NCI-H510A treated with DMSO at 0.1 percent for 48 hours (cell line): Measurements from ENCODE around the gene HYI.

ENCODE experiments used
- DNase-seq: peaks from one replicate; lab custom pipeline; 2025; lab: John Stamatoyannopoulos, UW

The HYI gene

DNA sequence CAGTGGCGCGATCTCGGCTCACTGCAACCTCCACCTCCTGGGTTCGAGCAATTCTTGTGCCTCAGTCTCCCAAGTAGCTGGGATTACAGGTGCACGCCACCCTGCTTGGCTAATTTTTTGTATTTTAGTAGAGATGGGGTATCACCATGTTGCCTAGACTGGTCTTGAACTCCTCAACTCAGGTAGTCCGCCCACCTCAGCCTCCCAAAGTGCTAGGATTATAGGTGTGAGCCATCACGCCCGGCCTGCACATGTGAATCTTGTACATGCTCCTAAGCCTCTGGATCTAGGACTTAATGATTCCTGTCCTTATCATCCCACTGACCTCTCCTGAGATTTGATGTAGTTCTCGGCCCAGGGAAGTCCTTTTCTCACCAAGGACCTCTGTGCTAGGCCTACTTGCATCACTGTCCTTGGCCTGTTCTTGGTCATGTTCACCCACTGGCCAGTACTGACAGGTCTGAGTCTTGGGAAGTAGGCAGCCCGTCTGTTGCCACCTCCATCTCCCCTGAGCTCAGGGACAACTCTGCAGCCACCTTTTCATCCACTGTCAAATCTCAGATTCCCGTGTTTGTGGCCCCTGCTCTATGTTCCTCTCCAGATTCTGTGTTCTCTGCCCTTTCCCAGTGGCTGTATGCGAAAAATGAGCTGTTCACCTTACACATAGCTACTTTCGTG lies 9.4 kb downstream of the HYI start:
- no peak for DNase-seq

DNA sequence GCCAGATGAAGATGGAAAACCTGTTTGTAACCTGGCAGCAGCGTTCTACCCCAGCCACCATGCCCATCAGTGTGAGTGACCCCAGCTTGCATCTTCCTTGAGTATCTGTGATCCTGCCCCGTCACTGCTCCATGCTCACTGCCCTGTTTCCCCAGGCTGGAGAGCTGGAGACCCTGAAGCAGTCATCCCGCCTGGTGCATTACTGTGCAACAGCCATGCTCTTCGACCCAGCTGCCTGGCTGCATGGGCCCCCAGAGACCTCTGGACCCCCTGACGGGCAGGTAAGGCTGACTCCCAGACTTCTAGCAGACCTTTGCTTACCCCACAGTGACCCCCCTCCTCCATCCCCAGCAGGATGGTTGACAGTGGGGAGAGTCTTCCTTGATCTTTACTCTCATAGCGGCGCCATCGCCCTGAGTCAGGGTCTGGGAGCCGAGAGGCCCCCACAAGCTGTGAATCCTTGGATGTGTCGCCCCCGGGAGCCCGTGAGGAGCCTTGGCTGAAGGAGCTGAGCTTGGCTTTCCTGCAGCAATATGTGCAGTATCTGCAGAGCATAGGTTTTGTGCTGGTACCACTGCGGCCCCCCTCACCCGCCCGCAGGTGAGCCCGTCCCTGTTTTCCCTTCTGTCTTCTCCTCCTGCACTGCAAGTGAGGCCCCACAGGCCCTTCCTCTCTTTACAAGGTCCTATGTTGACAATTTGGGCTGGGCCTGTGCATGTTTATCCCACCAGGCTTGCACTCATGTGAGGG lies 10.4 kb downstream of the HYI start:
- DNase-seq: no peak

DNA sequence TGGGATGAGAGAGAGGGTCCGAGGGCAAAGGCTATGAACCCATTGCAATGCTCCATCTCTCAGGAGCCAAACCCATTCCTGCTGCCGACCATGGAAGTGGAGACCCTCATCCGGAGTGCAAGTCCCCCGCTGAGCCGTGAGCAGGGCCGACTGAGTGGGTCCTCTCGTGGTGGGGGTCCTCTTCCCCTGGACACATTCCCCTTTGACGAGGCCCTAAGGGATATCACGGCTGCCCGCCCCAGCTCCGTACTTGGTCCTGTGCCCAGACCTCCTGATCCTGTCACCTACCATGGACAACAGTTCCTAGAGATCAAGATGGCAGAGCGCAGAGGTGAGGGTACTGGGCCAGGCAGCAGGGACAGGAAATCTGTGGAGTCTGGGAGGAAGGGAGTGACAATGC lies 11.0 kb downstream of the HYI start:
- no peak for DNase-seq

DNA sequence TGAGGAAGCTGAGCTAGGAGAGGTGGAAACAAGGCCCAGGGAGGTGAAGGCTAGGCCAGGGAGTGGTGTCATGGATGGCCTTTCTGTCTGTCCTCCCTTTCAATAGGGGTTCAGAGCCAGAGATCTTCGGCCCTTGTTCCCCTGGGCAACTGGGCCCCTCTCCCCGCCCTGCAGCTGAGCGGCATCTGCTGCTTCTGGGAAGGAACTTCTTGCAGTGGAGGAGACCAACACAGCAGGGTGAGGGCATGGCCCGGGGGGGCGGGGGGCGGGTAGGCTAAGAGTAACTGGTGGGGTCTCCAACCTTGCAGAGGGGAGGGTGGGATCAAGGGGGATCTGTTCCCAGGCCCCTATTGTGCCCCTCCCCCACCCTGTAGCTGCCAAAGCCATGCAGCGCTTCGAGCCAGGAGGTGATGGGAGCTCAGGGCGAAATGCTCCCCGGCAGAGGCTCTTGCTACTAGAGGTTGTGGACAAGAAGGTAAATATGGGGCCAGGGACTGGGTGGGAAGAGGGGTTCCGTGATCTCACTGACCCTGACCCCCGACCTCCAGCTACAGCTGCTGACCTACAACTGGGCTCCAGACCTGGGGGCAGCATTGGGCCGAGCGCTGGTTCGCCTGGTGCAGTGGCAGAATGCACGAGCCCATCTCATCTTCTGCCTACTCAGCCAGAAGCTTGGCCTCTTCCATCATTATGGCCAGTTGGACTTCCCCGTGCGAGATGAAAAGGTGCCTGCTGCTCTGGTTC lies 11.7 kb downstream of the HYI start:
- DNase-seq: no peak

DNA sequence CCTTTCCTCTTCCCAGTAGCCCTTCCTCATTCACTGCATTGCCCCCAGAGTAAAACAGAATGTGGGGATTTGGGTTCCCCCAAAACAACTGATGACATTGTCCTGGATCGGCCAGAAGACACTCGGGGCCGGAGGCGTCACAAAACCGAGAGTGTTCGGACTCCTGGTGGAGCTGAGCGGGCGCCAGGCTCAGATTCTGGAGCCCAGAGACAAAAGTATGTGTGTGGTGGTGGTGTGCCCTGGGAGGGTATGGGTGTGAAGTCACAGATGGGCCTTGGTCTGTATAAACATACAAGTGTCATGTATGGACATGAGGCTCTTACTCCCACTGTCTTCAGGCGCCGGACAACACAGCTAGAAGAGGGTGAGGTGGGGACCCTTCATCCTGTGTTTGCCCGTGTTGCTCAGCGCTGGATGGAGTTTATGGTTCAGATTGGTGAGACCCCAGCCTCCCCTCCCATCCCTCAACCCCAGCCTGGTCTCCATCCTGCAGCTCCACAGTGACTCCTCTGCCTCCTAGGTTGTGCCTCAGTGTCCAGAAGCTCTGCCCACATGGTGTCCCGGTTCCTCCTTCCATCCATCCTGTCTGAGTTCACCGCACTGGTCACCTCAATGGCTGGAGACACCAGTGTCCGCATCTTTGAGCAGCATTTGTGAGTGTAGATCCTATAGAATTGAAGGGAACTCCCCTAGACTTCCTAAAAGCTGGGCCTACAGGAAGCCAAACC lies 12.4 kb downstream of the HYI start:
- no peak for DNase-seq

DNA sequence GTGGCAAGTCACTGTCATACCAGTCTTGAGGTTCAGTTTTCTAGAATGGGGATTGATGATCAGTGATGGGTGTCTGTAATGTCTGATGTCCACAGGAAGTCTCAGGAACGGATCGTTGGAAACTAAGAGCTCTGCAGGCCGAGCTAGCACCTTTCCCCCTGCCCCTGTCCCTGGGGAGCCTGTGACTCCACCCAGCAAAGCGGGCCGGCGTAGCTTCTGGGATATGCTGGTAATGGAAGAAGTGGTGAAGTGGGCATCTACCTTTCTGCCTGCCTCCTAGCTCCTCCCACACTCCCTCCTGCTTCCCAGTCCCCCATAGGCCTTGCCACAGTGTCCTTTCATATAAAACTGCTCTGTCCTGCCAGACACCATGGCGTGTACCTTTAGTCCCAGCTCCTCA lies 13.4 kb downstream of the HYI start:
- peak; percentile 100 for DNase-seq

DNA sequence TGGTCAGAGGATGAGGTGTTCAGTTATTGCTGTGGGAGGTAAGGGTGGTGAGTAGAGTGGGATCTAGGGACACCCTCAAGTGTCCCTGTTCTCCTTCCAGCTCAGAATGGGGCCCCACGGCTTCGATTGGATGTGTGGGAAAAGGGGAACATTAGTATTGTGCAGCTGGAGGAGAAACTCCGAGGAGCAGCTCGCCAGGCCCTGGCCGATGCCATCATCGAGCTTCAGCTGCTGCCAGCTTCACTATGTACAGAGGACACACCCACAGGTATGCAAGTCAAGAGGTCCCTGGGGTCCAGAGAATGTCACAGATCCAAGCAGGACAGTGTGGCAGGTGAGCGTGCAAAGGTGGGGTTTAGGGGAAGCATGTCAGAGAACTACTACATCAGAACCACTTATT lies 13.9 kb downstream of the HYI start:
- no peak for DNase-seq

DNA sequence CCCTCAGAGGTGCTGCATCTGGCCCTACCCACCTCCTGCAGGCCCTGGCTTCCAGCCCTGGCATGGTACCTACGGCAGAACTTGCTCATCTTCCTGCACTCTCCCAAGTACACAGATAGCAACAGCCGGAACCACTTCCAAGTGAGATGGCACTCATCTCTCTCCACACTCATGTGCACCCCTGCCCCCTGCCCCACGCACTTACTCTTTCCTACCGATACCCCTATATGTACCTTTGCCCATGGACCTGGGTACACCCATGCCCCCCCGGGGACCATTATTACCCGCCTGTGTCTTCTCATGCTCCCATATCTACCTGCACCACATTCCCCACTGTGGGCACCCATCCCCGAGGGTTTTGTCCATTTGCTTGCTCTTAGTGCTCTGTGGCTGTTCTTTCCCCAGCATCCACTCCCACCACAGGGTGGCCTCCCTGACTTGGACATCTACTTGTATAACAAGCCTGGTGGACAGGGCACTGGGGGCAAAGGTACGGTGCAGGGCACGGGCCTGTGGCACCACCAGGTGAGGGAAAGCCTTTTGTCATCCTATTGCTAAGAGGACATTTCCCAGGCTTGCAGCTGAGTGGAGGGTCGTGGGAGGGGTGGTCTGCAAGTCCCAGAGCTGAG lies 14.7 kb downstream of the HYI start:
- DNase-seq: no peak

DNA sequence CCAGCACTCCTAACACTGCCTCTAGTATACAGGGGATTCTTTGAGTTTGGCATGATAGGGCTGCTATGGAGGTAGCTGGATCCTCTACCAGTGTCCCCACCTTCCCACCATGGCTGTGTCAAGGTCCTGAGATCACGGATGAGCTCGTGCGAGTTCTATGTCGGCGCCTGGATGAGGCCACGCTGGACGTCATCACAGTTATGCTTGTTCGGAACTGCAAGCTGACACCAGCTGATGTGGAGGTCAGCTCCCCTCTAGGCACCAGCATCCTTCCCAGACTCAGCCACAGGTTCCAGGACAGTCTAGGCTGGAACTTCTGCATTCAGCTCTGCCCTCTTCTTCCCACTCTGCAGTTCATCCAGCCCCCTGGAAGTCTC lies 15.2 kb downstream of the HYI start:
- no peak for DNase-seq

DNA sequence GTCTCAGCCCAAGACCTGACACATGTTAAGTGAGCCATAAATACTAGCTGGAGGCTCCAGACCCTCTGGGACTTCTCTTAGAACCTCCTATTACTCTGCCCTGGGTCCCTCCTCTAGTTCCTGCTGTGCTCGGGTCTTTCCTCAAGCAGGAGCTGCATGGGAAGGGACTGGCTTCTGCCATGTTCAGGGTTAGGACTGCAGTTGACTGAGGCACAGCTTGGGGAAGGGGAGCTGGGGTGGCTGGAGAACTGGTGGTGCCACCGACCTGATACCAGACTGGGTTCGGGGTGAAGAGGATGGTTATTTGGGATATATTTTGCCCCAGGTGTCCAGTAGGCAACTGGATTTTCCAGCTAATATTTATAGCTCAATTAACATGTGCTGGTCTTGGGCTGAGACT lies 15.7 kb downstream of the HYI start:
- no peak for DNase-seq

DNA sequence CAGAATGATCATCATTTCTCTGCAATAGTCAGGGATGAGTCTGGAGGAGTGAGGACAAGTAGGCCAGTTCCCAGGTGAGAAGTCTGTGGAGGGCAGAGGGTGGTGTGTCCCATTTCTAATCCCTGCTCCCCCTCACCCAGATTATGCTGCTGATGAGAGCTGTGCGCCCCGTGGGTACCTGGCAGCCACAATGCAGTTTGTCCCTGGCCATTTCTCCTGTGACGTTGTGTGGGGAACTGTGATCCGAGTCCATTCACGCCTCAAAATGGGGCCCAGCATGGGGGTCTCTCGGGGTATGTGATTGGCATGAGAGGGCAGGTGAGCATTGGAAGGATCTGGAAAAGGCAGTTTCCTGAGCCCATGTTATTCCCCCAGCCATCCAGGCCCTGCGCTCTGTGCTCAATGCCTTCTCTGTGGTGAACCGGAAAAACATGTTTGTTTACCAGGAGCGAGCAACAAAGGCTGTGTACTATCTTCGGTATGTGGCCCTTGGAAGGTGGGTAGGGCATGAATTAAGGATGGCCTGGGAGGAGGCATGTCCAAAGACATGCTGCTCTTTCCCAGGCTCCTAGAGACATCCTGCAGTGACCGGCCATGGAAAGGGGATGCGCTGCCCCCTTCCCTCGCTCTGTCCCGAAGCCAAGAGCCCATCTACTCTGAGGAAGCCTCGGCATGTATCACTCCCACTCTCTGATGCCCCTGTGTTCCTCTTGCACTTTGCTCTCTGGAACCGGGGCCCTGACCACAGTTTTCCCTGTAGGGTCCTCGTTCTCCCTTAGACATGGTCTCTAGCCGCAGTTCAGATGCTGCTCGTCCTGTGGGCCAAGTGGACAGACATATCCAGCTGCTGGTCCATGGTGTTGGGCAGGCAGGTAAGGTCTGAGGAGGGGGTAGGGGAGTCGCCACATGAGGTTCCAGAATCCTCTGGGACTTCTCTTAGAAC lies 16.4 kb downstream of the HYI start:
- no peak for DNase-seq

DNA sequence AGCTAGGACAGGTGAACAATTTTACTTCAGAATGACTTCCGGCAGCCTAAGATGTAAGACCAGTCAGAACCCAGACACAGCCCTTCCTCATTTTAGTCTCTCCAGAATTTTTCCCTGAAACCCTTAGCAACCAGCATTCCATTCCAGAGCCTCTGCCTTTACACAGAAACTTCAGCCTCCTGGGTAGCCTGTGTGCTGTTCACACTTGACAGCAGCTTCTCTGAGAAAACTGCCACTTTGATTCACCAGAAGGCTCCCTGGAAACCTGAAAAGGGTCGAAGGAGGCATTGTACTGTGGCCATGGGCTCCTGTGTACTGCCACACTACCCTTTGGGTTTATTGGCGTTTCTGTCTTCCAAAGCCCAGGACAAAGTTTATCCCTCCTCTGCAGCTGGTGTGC lies 17.4 kb downstream of the HYI start:
- no peak for DNase-seq

DNA sequence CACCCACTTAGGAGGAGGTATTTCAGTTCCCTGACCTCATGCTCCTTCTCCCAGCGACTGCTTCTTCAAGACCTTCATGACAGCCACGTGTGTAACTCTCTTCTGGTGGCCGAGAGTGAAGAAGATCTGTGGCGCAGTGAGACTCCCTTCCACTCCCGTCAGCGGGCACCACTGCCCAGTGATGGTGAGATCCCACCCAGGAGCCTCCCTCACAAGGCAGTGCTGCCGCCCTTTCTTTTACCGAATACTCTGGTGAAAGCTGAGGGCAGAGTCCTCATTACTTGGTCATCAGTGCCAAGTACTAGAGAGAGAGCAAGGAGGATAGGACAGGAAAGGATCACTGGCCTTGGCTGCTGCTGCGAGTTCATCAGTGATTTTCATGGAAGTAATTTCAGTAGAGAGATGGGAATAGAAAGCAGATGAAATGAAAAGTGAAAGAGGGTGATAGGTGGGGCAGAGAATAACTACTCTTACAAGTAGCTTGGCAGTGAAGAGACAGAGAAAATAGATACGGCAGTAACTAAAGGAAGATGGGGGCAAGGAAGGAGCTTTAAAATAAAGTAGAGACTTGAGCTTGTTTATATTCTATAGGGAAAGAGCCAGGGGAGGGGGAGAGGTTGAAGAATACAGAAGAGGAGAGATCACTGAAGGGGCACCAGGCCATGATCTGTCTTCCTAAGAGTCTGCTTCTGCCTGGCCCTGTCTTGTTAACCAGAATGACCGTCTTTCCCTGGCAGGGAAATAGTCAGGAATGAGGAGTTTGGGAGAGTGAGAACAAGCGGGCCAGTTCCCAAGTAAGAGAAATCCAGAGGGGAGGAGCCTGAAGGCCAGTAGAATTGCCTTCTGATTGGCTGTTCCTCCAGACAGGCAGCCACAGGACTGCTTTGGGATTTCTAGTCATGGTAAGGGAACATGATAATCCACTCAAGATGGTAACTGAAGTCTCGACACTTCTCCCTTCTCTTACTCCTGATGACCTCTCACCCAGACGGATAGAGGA lies 18.3 kb downstream of the HYI start:
- DNase-seq: no peak

DNA sequence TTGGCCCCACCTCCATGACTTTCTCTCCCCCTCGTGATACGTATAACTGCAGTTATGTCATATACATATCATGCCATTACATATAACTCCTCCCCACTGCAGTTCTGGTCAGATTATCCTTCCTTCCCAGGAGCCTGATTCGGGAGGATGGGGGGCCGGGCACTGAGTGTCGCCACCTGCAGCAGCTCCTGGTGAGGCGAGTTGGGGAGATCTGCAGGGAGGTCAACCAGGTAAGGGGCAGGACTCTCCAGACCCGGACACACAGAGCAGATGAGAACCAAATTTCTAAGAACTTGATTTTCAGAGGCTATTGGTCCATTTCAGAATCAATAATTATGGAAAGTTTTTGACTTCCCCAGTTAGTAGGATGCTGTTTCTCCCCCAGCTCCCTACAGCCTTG lies 19.5 kb downstream of the HYI start:
- no peak for DNase-seq

DNA sequence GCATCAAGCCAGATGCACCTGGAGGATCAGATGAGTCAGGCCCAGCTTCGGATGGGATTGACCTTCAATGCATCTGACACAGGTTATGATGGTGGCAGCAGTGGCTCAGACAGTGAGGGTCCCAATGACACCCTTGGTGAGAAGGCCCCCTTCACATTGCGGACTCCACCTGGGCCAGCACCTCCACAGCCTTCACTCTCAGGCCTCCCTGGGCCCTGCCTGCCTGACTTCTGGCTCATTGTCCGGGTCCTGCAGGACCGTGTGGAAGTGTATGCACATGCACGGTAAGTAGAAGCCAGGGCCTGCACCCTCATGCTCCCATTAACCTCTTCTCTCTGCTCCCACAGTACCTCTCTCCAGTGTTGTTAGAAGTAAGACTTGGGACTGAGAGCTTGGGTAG lies 20.8 kb downstream of the HYI start:
- DNase-seq: no peak

DNA sequence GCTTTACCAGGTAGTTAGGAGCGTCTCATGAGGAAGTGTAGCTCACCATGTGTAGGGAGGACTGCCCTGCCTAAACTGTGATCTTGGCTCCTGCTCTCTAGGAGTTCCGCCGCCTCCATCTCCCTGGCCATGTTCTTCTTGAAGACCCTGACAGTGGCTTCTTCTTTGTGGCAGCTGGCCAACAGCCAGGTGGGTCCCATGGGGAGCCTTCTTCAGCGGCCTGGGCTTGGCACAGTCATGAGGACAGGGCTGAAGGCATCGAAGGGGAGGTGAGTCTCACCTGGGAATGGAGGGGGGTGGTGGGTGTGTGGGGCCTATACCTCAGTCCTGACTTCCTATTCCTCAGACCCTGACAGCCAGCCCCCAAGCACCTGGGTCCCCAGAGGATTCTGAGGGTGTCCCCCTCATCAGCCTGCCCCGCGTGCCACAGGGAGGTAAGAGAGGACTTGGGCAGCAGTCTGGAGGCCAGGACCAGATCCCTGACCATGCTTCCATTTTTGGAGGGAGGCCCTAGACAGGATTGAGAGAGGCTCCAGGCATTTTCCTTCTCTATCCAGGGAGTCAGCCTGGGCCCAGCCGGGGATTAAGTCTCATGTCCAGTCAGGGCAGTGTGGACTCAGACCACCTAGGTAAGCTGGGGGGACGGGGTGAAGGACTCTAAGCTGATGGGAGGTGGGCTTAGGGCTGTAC lies 21.4 kb downstream of the HYI start:
- DNase-seq: no peak

DNA sequence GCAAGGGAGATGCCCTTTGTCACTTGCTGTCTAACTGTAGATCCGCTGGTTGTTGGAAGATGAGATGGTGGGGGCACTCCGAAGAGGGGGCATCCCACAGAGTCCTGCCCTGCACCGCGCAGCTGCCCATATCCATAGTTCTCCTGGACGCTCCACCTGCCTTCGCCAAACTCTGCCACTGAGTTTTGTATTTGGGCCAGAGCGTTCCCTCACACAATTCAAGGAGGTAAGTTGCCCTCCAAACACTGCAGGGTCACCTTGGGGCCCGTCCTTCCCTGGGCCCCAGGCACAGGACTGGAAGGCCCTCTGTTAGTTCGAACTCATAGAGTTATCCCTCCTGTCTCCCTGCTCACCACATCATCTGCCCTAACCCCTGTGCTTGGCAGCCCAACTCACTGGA lies 22.1 kb downstream of the HYI start:
- no peak for DNase-seq

DNA sequence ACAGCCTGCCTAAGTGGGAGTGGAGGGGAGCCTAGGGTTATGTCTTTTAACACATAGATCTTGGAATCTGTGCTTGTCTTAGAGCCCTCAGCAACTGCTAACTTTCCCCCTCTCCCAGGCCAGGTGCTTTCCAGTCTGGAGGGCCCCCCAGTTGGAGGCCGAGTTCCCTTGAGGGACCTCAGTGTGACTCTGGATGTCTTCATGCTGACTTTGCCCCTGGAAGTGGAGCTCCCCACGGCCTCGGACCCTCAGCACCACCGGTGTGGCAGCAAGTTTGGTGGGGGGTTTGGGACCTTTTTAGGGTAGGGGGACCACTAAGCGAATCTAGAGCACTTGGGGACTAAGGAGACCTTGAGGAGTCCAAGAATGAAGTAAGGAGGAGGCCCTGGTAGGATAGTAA lies 22.9 kb downstream of the HYI start:
- DNase-seq: no peak

DNA sequence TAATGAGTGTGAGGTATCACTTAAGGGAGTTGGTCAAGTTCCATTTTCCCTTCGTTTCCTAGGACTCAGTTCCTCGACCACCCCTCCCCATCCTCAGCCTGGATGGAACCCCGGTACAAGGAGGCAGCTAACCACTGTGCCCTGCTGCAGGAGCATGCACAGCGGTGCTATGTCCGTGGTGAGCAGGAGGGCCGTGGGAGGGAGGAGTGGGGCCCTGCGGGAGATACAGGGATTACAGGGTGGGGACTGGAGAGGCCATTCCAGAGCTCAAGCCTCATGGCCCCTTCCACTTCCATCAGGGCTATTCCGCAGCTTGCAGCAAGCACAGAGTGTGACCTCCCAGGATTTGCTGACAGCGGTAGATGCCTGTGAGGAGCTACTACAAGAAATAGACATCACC lies 25.8 kb downstream of the HYI start:
- DNase-seq: no peak
